Cerebellar nuclear complex (tissue), 1 donor: ENCODE measurements around the gene APOBEC3G.

Experiments used
- DNase-seq, 2 experiments: peaks; one replicate each; lab custom pipeline; 2025; lab: John Stamatoyannopoulos, UW

APOBEC3G gene

DNA sequence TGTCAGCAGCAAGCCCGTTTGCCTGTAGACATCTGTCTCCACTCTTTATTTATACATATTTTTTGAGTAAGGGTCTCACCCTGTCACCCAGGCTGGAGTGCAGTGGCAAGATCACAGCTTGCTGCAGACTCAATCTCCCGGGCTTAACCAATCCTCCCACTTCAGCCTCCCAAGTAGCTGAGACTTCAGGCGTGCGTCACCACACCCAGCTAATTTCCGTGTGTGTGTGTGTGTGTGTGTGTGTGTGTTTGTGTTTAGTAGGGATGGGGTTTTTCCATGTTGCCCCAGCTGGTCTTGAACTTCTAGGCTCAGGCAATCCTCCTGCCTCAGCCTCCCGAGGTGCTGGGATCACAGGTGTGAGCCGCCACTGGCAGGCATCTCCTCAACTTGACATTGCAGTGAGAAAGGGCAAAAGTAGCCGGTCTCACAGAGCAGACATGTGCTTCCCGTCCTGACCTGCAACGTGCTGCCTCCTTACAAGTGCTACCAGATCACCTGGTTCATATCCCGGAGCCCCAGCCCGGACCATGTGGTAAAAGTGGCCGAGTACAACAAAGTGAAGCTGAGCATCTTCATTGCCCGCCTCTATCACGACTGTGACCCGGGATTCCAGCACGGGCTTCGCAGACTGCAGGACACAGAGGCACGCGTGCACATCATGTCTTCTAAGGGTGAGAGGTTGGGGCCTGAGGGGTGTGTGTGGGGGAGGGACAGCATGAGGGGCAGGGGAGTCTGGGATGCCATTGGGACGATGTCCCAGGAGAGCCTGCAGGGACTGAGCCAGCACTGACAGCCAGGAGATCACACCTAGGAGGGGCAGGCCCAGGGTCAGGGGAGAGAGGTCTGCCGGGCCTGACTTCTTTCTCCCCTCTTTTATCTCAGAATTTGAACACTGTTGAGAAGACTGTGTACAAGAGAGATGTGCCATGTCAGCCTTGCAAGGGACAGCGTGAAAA is 14.3 kb downstream of the APOBEC3G start:
- no peak for DNase-seq

DNA sequence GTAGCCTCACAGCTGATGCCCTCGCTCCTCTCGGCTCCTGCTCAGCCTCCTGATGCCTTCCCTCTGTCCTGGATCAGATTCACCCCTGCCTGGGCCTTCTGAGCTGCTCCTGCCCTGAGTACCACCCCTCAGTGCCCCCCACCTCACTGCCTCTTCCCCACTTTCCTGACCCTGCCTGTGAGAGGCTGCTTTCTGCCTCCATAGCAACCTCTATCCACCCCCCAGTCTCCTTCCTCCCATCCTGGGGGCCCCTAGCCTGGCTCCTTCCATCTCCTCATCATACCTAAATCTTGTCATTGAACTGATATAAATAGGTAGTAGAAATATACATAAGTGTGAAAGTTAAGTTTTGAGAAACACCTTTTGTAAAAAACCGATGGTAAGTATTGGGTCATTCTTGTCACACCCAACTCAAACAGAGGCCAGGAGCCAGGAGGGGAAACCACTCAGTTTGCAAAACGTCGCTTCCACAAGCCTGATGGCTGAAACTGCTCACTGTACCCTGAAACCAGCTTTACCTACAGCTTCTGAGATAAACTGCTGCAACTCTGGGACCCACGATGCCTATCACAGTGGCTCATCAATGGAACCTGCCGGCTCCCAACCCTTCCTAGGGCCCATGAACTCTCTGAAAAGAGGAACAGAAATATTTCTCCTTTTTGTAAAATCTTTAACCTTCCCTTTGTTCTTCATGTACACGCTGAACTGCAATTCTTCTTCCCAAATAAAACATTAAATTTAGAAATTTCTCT is 15.2 kb downstream of the APOBEC3G start:
- no peak for DNase-seq

DNA sequence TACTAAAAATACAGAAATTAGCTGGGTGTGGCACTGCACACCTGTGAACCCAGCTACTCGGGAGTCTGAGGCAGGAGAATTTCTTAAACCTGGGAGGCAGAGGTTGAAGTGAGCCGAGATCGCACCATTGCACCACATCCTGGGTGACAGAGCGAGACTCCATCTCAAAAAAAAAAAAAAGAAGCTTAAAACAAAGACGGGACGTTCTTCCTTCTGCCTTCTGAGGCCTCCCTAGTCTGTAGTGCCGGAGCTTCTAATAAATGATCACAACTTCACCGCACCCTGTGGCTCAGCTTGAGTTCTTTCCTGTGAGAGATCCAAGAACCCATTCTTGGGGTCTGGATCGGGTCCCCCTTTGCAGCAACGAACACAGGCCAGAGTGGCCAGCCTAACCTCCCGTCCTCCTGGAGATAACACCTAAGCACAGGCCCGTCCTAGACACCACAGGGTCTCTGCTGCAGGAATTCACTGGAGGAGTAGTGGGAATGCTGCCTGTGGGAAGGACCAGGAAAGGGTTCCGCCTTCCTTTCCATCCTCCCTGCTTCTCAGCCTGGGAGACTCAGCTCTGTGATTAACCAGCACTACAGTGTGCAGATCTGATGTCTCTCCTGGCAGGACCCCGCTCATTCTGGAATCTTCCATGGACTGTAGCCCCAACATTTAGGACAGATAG is 17.8 kb downstream of the APOBEC3G start:
- DNase-seq, result no peak

DNA sequence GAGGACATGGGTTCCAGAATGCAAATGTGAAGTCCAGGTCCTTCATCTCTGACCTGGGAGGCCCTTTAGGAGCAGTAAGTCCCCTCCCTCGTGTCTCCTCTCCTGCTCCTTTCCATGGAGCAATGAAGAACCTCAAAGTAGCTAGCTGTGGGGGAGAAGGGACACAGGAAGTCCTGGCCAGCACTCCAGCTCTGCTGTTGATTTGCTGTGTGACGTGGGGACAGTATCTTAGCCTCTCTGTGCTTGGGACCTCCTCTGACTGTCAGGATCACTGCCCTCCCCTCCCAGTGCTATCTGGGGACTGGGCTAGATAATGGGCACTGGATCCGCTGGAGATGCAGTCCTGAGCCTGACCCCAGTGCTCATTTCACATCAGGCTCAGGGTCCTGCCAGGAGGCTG is 18.9 kb downstream of the APOBEC3G start:
- DNase-seq, result no peak

DNA sequence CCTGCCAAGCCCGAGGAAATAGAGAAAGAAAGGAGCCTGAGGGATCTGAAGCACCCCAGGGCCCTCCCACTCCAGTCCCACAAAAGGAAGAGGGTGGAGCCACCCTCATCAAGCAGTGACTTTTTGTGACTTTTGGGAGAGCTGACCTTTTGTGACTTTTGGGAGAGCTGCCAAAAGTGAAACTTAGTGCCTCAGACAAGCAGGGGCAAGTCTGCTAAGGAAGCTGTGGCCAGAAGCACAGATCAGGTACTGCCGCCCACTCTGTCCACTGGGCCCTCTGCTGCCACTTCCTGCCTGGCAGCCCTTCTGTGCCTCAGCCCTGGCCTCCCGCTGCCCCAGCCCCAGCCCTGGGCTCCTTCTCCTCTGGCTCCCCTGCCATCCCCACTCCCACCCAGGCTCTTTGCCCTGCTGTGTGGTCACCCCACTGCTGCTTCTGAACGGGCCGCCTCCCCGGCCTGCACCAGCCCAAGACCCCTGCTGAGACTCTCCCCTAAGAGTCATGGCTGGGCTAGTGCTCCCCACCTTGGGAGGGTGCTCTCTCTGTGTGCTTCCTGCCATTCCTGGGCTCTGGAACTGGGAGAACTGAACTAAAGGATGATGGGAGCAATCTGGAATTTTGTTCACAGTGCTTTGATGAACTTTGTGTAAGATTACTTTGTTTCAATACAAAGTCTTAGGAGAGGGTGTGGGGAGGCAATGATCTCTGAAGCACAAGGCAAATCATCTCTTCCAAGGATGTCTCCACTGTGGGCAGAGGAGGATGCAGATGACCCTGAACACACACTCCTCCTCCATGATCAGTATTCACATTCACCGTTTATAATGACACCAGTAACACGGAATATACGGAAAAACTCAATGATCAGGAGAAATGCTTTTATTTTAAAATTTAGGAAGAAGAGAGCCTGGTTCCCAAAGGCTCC is 20.3 kb downstream of the APOBEC3G start, which contains the start of gene APOBEC3H:
Gene APOBEC3H (plus strand): TSS at position 147 of the 923 bp plus-strand sequence. CDS start 3,035 bp downstream, outside the sequence.
- DNase-seq, result no peak

DNA sequence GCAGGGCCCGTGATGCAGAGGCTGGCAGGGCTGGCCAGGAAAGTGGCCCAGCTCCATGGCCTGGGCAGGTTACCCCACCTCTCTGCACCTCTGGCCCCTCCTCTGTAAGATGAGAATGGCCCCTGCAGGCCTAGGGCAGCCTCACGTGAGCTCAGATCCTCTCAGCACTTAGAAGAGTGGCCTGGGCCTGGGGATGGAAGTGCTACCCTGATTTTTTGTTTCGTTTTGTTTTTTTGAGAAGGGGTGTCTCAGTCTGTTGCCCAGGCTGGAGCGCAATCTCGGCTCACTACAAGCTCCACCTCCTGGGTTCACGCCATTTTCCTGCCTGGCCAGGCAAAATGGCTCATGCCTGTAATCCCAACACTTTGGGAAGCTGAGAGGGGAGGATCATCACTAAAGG is 21.0 kb downstream of the APOBEC3G start:
- DNase-seq, result no peak

DNA sequence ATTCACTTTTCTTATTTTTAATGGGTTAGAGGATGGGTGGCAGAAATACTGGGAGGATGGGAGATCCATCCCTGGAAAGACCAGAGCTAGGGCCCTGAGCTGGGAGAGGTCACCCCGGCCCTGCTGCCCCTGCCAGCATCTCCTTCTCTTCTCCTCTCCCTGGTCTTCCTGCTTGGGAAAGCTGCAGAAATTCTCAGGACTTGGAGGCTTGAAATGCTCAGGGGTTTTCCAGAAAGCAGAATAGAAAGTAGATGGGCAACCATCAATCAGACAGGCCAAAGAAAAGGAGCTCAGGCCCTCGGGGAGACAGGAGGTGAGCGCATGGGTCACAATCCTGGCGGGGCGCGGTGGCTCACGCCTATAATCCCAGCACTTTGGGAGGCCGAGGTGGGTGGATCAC is 21.5 kb downstream of the APOBEC3G start:
- no peak for DNase-seq

DNA sequence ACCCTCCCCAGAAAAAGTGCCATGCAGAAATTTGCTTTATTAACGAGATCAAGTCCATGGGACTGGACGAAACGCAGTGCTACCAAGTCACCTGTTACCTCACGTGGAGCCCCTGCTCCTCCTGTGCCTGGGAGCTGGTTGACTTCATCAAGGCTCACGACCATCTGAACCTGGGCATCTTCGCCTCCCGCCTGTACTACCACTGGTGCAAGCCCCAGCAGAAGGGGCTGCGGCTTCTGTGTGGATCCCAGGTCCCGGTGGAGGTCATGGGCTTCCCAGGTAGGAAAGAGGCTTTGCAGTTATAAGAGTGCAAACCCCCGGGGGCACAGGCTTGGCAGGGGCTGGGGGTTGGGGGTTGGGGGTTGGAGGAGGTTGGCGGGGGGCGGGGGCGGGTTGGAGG is 24.2 kb downstream of the APOBEC3G start:
- DNase-seq, result no peak

DNA sequence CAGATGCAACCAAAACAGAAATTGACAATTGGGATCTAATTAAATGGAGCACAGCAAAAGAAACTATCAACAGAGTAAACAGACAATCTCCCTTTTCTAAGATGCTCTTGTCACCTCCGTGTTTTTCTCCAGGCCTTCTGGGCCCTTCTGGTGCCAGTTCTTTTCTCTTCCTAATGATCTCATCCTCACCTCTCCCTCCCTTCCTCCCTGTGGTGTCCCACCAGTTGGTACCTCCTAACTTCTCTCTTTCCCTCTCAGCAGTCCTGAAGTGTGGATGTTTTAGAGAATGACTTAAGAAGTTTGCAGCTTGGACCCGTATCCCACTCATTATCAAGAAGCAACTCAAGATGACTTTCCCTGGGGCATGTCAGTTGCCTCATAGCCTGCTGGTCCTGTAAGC is 26.4 kb downstream of the APOBEC3G start:
- DNase-seq, result no peak

DNA sequence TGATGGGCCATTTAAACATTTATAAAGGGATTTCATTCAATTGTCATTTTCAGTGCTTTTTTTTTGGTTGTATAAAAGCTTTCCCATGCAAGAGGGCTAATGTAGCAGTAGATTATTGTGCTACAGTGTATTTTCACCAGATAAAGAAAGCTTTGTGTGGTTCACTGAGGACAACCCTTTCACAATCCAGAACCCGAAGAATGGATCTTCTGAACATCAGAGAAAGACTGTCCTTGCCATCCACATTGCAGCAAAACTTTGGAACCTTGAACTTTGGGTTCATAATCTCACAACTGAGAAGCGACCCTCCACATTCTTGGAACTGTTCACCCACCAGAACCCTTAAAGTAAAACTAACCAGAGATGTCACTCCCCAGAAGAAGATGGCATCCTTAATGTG is 29.3 kb downstream of the APOBEC3G start:
- no peak for DNase-seq

DNA sequence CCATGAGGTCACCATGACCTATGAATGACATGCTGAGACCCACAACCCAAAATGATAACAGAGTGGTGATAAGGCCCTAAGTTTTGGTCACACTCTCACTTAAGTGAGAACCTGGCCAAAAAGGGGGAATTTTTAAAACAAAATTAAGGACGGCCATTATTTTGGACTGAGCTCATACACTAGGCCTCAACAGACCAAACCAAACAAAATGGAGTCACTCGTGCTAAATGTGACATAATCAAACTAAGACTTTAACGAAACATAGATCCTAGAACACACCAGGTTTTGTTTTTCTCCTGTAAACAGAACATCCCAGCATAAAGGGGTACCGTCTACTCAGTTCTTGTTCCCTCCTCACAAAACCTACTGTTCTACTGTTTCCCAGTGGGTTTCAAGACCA is 31.4 kb downstream of the APOBEC3G start:
- DNase-seq, result no peak

DNA sequence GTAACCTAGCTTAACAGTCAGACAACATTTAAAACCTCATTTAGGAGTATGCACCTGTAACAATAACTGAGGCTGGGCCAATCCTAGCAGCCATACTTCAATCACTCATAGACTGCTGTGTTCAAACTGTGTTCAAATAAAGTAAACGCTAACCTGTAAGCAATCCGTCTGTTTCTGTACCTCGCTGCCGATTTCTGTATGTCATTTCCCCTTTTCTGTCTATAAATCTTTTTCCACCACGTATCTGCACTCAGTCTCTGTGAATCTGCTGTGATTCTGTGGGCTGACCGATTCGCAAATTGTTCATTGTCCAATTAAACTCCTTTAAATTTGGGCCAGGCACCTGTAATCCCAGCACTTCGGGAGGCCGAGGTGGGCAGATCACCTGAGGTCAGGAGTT is 32.3 kb downstream of the APOBEC3G start:
- DNase-seq, result no peak

DNA sequence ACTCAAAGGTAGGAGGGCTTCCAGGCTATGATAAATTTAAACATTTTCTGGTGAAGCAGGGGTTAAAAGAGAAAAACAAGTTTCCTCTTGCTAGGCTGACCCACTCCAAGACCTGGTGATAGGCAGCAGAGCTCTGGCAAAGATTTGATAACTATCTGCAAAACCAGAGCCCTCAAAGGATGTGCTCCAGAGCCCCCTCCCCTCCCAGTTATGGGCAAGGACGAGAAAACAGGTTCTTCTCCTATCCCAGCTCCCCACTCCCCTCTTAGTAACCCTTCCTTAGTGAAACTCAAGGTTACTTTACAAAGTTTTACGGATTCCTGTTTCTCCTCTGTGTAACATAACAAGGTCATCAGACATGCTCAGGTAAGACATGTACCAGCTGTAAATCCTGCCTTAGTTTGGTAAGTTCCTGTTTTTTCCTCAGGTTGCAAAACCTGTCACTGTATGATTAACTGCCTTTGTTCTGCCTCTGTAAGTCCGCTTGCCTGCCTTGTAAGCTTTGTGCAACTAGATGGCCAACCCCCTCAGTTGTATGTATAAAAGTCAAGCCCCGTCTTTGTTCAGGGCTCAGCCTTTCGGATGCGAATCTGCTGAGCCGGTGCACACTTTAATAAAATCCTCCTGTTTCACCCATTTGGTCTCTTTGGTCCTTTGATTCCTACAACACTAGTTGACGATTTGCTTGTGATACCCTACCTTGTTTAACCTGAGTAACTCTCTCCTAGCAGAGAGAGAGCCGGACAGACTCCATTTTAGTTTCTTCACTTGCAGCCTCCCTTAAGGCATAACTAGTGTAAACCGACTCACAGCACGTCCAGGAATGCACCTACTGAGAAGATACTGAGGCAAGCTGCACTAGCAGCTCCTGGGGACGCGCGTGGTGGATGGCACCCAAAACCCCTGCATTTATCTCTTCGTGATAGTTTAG is 33.8 kb downstream of the APOBEC3G start:
- DNase-seq, result no peak

DNA sequence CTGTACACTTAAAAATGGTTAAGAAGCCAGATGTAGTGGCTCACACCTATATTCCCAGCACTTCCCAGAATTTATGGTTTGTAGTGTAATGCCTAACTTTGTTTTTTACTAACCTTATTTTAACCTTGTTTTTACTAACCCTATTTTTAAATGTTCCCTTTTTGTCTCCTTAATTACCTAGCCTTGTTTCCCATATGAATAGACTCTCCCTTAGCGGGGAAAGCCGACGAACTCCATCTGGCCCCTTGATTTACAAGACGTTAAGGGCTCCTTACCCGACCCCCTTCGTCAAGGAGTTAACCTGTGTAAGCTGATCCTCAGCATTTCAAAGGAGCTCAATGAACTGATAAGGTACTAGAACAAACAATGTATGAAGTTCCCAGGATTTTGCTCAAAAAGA is 37.0 kb downstream of the APOBEC3G start:
- DNase-seq, result no peak

DNA sequence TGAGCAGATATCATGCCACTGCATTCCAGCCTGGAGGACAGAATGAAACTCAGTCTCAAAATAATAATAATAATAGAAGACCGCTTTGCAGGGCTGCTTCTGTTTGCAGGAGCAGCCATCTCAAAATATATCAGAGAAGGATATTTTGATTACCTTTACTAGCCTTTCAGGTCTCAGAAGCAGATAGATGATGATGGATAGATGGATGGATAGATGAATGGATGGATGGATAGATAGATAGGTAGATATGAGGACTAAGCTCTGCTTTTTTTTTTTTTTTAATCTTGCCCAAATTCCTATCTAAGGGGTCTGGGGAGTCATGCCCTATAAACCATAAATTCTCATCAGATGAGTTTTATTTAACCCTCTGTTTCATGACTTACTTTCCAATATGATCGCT is 38.5 kb downstream of the APOBEC3G start:
- no peak for DNase-seq

DNA sequence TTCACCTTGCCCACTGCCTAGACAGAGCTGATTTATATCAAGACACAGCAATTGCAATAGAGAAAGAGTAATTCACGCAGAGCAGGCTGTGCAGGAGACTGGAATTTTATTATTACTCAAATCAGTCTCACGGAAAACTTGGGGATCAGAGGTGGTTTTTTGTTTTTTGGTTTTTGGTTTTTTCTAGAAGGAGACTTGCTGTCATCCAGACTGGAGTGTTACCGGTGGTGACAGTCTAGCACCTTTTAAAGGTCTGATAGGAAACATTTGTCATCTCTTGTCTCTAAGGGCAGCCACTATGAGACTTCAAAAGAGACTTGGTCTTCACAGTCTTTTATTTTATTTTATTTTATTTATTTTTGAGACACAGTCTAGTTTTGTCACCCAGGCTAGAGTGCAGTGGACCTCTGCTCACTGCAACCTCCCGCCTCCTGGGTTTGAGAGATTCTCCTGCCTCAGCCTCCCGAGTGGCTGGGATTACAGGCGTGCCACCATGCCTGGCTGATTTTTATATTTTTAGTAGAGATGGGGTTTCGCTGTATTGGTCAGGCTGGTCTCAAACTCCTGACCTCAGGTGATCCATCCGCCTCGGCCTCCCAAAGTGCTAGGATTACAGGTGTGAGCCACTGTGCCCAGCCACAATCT is 39.0 kb downstream of the APOBEC3G start:
- no peak for DNase-seq

DNA sequence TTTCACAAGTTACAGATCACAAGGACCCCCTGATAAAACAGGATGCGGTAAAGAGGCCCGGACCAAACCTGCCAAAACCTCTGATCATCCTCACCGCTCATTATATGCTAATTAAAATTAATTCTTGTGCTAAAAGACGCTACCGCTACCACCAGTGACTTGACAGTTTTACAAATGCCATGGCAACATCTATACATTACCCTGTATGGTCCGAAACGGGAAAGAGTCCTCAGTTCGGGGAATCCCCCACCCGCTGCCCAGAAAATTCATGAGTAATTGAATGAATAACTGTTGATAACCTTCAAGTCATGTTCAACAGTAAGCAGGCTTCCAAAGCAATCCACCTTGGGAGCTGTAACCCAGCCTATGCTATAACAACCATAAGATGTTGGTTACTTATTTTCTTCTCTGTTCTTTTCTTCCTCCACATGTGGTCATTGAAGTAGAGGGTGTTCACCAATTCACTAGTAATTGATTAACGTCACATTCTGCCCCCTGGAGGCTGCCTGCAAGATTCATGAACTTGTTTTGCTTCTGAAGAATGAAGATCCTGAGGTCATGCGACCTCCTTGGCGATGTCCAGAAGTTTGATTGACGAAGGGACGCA is 40.6 kb downstream of the APOBEC3G start:
- no peak for DNase-seq

DNA sequence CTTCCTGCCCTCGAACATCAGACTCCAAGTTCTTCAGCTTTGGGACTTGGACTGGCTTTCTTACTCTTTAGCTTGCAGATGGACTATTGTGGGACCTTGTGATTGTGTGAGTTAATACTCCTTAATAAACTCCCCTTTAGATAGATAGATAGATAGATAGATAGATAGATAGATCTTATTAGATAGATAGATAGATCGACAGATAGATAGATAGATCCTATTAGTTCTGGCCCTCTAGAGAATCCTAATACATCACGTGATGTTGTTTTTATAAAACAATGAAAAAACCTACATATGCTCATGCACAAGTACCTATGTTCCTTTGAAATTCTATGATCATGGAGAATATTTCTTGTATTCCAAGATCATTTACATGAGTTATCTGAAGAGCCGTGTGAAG is 43.9 kb downstream of the APOBEC3G start:
- no peak for DNase-seq

DNA sequence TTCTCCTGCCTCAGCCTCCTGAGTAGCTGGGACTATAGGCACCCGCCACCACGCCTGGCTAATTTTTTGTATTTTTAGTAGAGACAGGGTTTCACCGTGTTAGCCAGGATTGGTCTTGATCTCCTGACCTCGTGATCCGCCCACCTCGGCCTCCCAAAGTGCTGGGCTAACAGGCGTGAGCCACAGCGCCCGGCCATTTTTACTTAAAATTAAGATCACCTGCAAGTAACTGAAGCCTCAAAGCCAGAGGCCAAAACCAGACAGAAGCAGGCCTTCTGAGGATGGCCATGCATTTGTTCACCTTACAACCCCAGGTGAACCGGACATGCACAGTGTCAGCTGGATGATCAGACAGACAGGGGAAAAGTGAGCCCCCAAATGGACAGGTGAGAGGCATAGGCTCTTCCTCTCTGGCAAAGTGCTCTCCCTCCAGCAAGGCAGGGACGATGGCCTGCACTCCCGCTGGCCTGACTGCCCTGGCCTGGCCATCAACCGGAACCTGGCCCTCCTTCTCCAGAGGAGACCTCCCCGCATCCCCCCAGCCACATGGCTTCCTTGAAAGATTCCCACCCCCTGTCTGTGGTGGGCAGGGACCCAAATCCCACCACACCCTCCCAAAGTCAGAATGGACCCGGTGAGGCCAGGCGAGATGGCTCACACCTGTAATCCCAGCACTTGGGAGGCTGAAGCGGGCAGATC is 45.8 kb downstream of the APOBEC3G start:
- DNase-seq, result no peak
